WTC11 (cell line): Measurements from ENCODE around the gene SH3PXD2A. TPM values are rescaled to one million over a fixed set of nuclear protein-coding genes. Genes with fewer than 3 reads are reported as not detected.

Experiments used
- ATAC-seq: fragments of 200-7000 bp; cut with Tn5 transposase; 2 replicates; pipeline ENCODE4 v1.10.0; 2021; ENCODE audit warnings: mild to moderate bottlenecking, moderate library complexity
- CTCF ChIA-PET: fragments of 300-600 bp; sonication (Branson Sonifier 250); formaldehyde crosslinking; loops from one replicate; lab custom pipeline; 2021; ENCODE audit warnings: antibody characterized with exemption; lab: Charles Lee
- POLR2A ChIA-PET: fragments of 350-600 bp; sonication (Branson Sonifier 250); formaldehyde crosslinking; loops from one replicate; lab custom pipeline; 2021; ENCODE audit warnings: antibody characterized with exemption; lab: Charles Lee
- DNase-seq: peaks from one replicate; pipeline ENCODE4 v3.0.0; 2021; ENCODE audit warnings: low spot score
- H3K27ac Mint-ChIP-seq: 2 replicates; pipeline ENCODE4 v1.8.0; 2021; ENCODE audit warnings: mixed read lengths
- H3K27me3 Mint-ChIP-seq: 2 replicates; pipeline ENCODE4 v1.8.0; 2021; ENCODE audit warnings: low read depth, mild to moderate bottlenecking, moderate library complexity, mixed read lengths
- H3K36me3 Mint-ChIP-seq: 2 replicates; pipeline ENCODE4 v1.8.0; 2021; ENCODE audit warnings: mixed read lengths
- H3K4me1 Mint-ChIP-seq: 2 replicates; pipeline ENCODE4 v1.8.0; 2022; ENCODE audit warnings: mixed read lengths
- H3K4me3 Mint-ChIP-seq: 2 replicates; pipeline ENCODE4 v1.8.0; 2021; ENCODE audit warnings: mild to moderate bottlenecking, moderate library complexity, mixed read lengths
- H3K9me3 Mint-ChIP-seq: 2 replicates; pipeline ENCODE4 v1.8.0; 2021; ENCODE audit warnings: mixed read lengths
- ATF1 ChIP-seq: sonication (generic); formaldehyde crosslinking; IDR thresholded peaks from 2 replicates; pipeline ENCODE4 v1.8.1; 2023; ENCODE audit warnings: mild to moderate bottlenecking, moderate library complexity, missing genetic modification reagents
- CDX4 ChIP-seq: fragments of 250-450 bp; sonication (Bioruptor Pico); IDR thresholded peaks from 2 replicates; pipeline ENCODE4 v1.9.0; 2021; ENCODE audit warnings: moderate library complexity, mild to moderate bottlenecking, inconsistent platforms, borderline replicate concordance
- CREM ChIP-seq: sonication (generic); formaldehyde crosslinking; IDR thresholded peaks from 2 replicates; pipeline ENCODE4 v1.8.1; 2022; ENCODE audit warnings: mild to moderate bottlenecking, missing genetic modification reagents, moderate library complexity
- ELF4 ChIP-seq: sonication (generic); formaldehyde crosslinking; IDR thresholded peaks from 2 replicates; pipeline ENCODE4 v1.8.1; 2022; ENCODE audit warnings: low read depth, mild to moderate bottlenecking, moderate library complexity, missing genetic modification reagents
- FOXP1 ChIP-seq: sonication (generic); formaldehyde crosslinking; IDR thresholded peaks from 2 replicates; pipeline ENCODE4 v1.8.0; 2022; ENCODE audit warnings: missing genetic modification reagents, mild to moderate bottlenecking, moderate library complexity, borderline replicate concordance
- GTF2I ChIP-seq: fragments of 250-450 bp; sonication (Bioruptor Pico); conservative IDR thresholded peaks from 2 replicates; pipeline ENCODE4 v1.4.0; 2021; ENCODE audit warnings: mild to moderate bottlenecking
- HMGA2 ChIP-seq: fragments of 250-450 bp; sonication (Bioruptor Pico); IDR thresholded peaks from 2 replicates; pipeline ENCODE4 v1.4.0; 2021; ENCODE audit warnings: mild to moderate bottlenecking, moderate library complexity
- NR2C2 ChIP-seq: sonication (generic); formaldehyde crosslinking; IDR thresholded peaks from 2 replicates; pipeline ENCODE4 v1.8.0; 2022; ENCODE audit warnings: mild to moderate bottlenecking, missing genetic modification reagents
- PRRX2 ChIP-seq: fragments of 250-450 bp; sonication (Bioruptor Pico); IDR thresholded peaks from 2 replicates; pipeline ENCODE4 v1.8.0; 2021; ENCODE audit warnings: mild to moderate bottlenecking
- RORB ChIP-seq: fragments of 250-450 bp; sonication (Bioruptor Pico); IDR thresholded peaks from 2 replicates; pipeline ENCODE4 v1.9.0; 2021; ENCODE audit warnings: mild to moderate bottlenecking
- TEAD1 ChIP-seq: sonication (generic); formaldehyde crosslinking; IDR thresholded peaks from 2 replicates; pipeline ENCODE4 v1.8.0; 2022; ENCODE audit warnings: mild to moderate bottlenecking, missing genetic modification reagents
- TP53 ChIP-seq: sonication (generic); formaldehyde crosslinking; IDR thresholded peaks from 2 replicates; pipeline ENCODE4 v1.8.1; 2023; ENCODE audit warnings: mild to moderate bottlenecking, missing genetic modification reagents
- ZNF219 ChIP-seq: sonication (generic); formaldehyde crosslinking; IDR thresholded peaks from 2 replicates; pipeline ENCODE4 v1.8.0; 2023; ENCODE audit warnings: missing genetic modification reagents, mild to moderate bottlenecking, borderline replicate concordance
- ZNF232 ChIP-seq: sonication (generic); formaldehyde crosslinking; IDR thresholded peaks from 2 replicates; pipeline ENCODE4 v1.8.0; 2022; ENCODE audit warnings: mild to moderate bottlenecking, missing genetic modification reagents
- ZSCAN18 ChIP-seq: fragments of 250-450 bp; sonication (Bioruptor Pico); IDR thresholded peaks from 2 replicates; pipeline ENCODE4 v2.1.2; 2022; ENCODE audit warnings: mild to moderate bottlenecking, moderate library complexity
- total RNA-seq: library from RNA; stranded (reverse); gene quantifications from 3 replicates; pipeline ENCODE4 v1.2.3, GENCODE V29; 2021
- TF ChIP-seq, protein P1 (sequence below): sonication (generic); formaldehyde crosslinking; IDR thresholded peaks from 2 replicates; pipeline ENCODE4 v1.8.1; 2022; ENCODE audit warnings: mild to moderate bottlenecking, moderate library complexity, missing genetic modification reagents
- TF ChIP-seq, protein P2 (sequence below): sonication (generic); formaldehyde crosslinking; IDR thresholded peaks from 2 replicates; pipeline ENCODE4 v1.8.0; 2022; ENCODE audit warnings: missing genetic modification reagents
- TF ChIP-seq, protein P3 (sequence below): sonication (generic); formaldehyde crosslinking; IDR thresholded peaks from 2 replicates; pipeline ENCODE4 v1.8.1; 2023; ENCODE audit warnings: mild to moderate bottlenecking, moderate library complexity, missing genetic modification reagents
- TF ChIP-seq, protein P4 (sequence below): sonication (generic); formaldehyde crosslinking; IDR thresholded peaks from 2 replicates; pipeline ENCODE4 v1.8.1; 2022; ENCODE audit warnings: low read depth, missing genetic modification reagents, borderline replicate concordance
- TF ChIP-seq, protein P5 (sequence below): sonication (generic); formaldehyde crosslinking; IDR thresholded peaks from 2 replicates; pipeline ENCODE4 v1.8.0; 2022; ENCODE audit warnings: mild to moderate bottlenecking, missing genetic modification reagents

The SH3PXD2A gene
- total RNA-seq, 1 experiment from 2014 or later = 15.7 TPM

GRCh38 chr10:103691267-103691666, 164.1 kb downstream of the SH3PXD2A start:
- H3K36me3 Mint-ChIP-seq = no peaks in the 10 kb centered on the region
- peaks cover 41% of the 10 kb centered on the region for H3K27me3 Mint-ChIP-seq
- POLR2A ChIA-PET = no interaction called here
- no peaks in the 10 kb centered on the region for H3K9me3 Mint-ChIP-seq
- peaks cover 15% of the 10 kb centered on the region for H3K4me1 Mint-ChIP-seq
- H3K27ac Mint-ChIP-seq = no peak overlapping the region
- CTCF ChIA-PET = interaction anchor here (1.5 to 1.6 kb wide), 2 partner anchors 98 to 197 kb away, joined by 3 to 8 read pairs; no protein-coding TSS in a partner anchor
- TF ChIP-seq PRRX2 (CRISPR knock-in tag) (no peak), CDX4 (CRISPR knock-in tag) (no peak), ELF4 (CRISPR knock-in tag) (no peak), ZNF219 (CRISPR knock-in tag) (no peak), ZSCAN18 (CRISPR knock-in tag) (no peak), FOXP1 (CRISPR knock-in tag) (no peak)
- TF ChIP-seq, protein P1, sequence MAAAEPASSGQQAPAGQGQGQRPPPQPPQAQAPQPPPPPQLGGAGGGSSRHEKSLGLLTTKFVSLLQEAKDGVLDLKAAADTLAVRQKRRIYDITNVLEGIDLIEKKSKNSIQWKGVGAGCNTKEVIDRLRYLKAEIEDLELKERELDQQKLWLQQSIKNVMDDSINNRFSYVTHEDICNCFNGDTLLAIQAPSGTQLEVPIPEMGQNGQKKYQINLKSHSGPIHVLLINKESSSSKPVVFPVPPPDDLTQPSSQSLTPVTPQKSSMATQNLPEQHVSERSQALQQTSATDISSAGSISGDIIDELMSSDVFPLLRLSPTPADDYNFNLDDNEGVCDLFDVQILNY (CRISPR knock-in tag) = no peak
- no peak for ATAC-seq
- no peak overlapping the region for H3K4me3 Mint-ChIP-seq
- DNase-seq = no peak

- CTCF ChIA-PET = interaction anchor here (0.6 to 2.7 kb wide), 5 partner anchors 10 to 198 kb away, joined by 3 to 9 read pairs (median 3); no protein-coding TSS in a partner anchor
Observed at GRCh38 chr10:103690281-103690680, 165.1 kb downstream of the SH3PXD2A start.

GRCh38 chr10:103688491-103688890, 166.9 kb downstream of the SH3PXD2A start:
- no peak overlapping the region for H3K4me3 Mint-ChIP-seq
- CTCF ChIA-PET = interaction anchor here (1.7 to 3.7 kb wide), 3 partner anchors 11 to 97 kb away, joined by 6 to 49 read pairs (median 9); no protein-coding TSS in a partner anchor
- H3K27me3 Mint-ChIP-seq = peaks cover 17% of the 10 kb centered on the region
- ATAC-seq (no peak), DNase-seq (no peak)
- no peaks in the 10 kb centered on the region for H3K9me3 Mint-ChIP-seq
- POLR2A ChIA-PET = no interaction called here
- H3K27ac Mint-ChIP-seq = no peak overlapping the region
- H3K4me1 Mint-ChIP-seq = peaks cover 27% of the 10 kb centered on the region
- no peaks in the 10 kb centered on the region for H3K36me3 Mint-ChIP-seq
- TF ChIP-seq NR2C2 (no peak), HMGA2 (CRISPR knock-in tag) (no peak), RORB (CRISPR knock-in tag) (no peak), TP53 (CRISPR knock-in tag) (no peak), TEAD1 (CRISPR knock-in tag) (no peak)
- TF ChIP-seq, protein P2, sequence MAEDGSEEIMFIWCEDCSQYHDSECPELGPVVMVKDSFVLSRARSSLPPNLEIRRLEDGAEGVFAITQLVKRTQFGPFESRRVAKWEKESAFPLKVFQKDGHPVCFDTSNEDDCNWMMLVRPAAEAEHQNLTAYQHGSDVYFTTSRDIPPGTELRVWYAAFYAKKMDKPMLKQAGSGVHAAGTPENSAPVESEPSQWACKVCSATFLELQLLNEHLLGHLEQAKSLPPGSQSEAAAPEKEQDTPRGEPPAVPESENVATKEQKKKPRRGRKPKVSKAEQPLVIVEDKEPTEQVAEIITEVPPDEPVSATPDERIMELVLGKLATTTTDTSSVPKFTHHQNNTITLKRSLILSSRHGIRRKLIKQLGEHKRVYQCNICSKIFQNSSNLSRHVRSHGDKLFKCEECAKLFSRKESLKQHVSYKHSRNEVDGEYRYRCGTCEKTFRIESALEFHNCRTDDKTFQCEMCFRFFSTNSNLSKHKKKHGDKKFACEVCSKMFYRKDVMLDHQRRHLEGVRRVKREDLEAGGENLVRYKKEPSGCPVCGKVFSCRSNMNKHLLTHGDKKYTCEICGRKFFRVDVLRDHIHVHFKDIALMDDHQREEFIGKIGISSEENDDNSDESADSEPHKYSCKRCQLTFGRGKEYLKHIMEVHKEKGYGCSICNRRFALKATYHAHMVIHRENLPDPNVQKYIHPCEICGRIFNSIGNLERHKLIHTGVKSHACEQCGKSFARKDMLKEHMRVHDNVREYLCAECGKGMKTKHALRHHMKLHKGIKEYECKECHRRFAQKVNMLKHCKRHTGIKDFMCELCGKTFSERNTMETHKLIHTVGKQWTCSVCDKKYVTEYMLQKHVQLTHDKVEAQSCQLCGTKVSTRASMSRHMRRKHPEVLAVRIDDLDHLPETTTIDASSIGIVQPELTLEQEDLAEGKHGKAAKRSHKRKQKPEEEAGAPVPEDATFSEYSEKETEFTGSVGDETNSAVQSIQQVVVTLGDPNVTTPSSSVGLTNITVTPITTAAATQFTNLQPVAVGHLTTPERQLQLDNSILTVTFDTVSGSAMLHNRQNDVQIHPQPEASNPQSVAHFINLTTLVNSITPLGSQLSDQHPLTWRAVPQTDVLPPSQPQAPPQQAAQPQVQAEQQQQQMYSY (CRISPR knock-in tag) = no peak
- TF ChIP-seq, protein P3, sequence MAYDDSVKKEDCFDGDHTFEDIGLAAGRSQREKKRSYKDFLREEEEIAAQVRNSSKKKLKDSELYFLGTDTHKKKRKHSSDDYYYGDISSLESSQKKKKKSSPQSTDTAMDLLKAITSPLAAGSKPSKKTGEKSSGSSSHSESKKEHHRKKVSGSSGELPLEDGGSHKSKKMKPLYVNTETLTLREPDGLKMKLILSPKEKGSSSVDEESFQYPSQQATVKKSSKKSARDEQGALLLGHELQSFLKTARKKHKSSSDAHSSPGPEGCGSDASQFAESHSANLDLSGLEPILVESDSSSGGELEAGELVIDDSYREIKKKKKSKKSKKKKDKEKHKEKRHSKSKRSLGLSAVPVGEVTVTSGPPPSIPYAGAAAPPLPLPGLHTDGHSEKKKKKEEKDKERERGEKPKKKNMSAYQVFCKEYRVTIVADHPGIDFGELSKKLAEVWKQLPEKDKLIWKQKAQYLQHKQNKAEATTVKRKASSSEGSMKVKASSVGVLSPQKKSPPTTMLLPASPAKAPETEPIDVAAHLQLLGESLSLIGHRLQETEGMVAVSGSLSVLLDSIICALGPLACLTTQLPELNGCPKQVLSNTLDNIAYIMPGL (CRISPR knock-in tag) = no peak

More at GRCh38 chr10:103690281-103690680, 165.1 kb downstream of the SH3PXD2A start:
- no peaks in the 10 kb centered on the region for H3K9me3 Mint-ChIP-seq
- H3K27me3 Mint-ChIP-seq = peaks cover 35% of the 10 kb centered on the region
- H3K4me3 Mint-ChIP-seq = no peak overlapping the region
- DNase-seq (no peak), ATAC-seq (no peak)
- H3K4me1 Mint-ChIP-seq = peaks cover 22% of the 10 kb centered on the region
- POLR2A ChIA-PET = no interaction called here
- H3K27ac Mint-ChIP-seq = no peak overlapping the region
- TF ChIP-seq ZNF232 (CRISPR knock-in tag) (no peak), ATF1 (CRISPR knock-in tag) (no peak), CREM (no peak), NR2C2 (no peak), ZSCAN18 (CRISPR knock-in tag) (no peak), GTF2I (CRISPR knock-in tag) (no peak), ELF4 (CRISPR knock-in tag) (no peak)
- TF ChIP-seq, protein P4, sequence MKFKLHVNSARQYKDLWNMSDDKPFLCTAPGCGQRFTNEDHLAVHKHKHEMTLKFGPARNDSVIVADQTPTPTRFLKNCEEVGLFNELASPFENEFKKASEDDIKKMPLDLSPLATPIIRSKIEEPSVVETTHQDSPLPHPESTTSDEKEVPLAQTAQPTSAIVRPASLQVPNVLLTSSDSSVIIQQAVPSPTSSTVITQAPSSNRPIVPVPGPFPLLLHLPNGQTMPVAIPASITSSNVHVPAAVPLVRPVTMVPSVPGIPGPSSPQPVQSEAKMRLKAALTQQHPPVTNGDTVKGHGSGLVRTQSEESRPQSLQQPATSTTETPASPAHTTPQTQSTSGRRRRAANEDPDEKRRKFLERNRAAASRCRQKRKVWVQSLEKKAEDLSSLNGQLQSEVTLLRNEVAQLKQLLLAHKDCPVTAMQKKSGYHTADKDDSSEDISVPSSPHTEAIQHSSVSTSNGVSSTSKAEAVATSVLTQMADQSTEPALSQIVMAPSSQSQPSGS (CRISPR knock-in tag) = no peak
- TF ChIP-seq, protein P5, sequence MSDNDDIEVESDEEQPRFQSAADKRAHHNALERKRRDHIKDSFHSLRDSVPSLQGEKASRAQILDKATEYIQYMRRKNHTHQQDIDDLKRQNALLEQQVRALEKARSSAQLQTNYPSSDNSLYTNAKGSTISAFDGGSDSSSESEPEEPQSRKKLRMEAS (CRISPR knock-in tag) = no peak
- H3K36me3 Mint-ChIP-seq = no peaks in the 10 kb centered on the region
